HFF-Myc (cell line): ENCODE results near the gene PAQR4.
A peak's percentile ranks its signal among the peaks of the same experiment; 100 is the strongest.

ENCODE experiments used
- DNase-seq: peaks from one replicate; pipeline ENCODE4 v3.0.0-alpha.2; 2011; ENCODE audit warnings: low read depth; ENCODE audit errors: extremely low read depth
- H3K4me3 ChIP-seq: replicated peaks from 2 replicates; pipeline ENCODE4 v1.5.1; 2011; ENCODE audit warnings: low read depth, mild to moderate bottlenecking, control low read depth, low read length
- CTCF ChIP-seq: IDR thresholded peaks from 2 replicates; pipeline ENCODE4 v1.5.1; 2012; ENCODE audit warnings: mild to moderate bottlenecking, low read depth, low read length, control low read depth; ENCODE audit errors: missing control alignments

PAQR4 gene

GRCh38 chr16:2968738-2969544, at the start of gene PAQR4:
PAQR4 (plus strand) TSS chr16:2969348; CDS start chr16:2969675, 327 bp downstream.
- no peak for TF ChIP-seq CTCF
- H3K4me3 ChIP-seq, result peak within 1 kb of the TSS; percentile 62
- peak; percentile 57 for DNase-seq

- no peak overlapping the region for H3K4me3 ChIP-seq
- TF ChIP-seq CTCF, result peak; percentile 82
- DNase-seq, result peak; percentile 75
Measured at GRCh38 chr16:2919511-2920255, 49.5 kb upstream of the PAQR4 start.

- DNase-seq, result no peak
- no peak overlapping the region for H3K4me3 ChIP-seq
- no peak for TF ChIP-seq CTCF
Measured at GRCh38 chr16:2923481-2923880, 45.7 kb upstream of the PAQR4 start.

- no peak for DNase-seq
- no peak overlapping the region for H3K4me3 ChIP-seq
- TF ChIP-seq CTCF, result no peak
Measured at GRCh38 chr16:2924901-2925755, 44.0 kb upstream of the PAQR4 start.

- TF ChIP-seq CTCF, result no peak
- DNase-seq, result no peak
Measured at GRCh38 chr16:2925951-2926649, 43.0 kb upstream of the PAQR4 start.

GRCh38 chr16:2926650-2926999, 42.5 kb upstream of the PAQR4 start:
- no peak for DNase-seq
- H3K4me3 ChIP-seq, result no peak overlapping the region
- no peak for TF ChIP-seq CTCF

More at GRCh38 chr16:2925951-2926649, 43.0 kb upstream of the PAQR4 start:
- no peak overlapping the region for H3K4me3 ChIP-seq
